Measurements from ENCODE around the gene DEXI.

- TF ChIP-seq CTCF (IDR thresholded peaks at IDR 0.05) (no peak), POLR2A (IDR thresholded peaks at IDR 0.05) (no peak), EP300 (IDR thresholded peaks at IDR 0.05) (no peak)
Observed at GRCh38 chr16:10961231-10961630, 19.0 kb upstream of the DEXI start.
